HEK293 (cell line): ENCODE data around the gene PNPLA6.

ENCODE experiments used
- FEZF1 ChIP-seq: fragments of 450-650 bp; formaldehyde crosslinking; IDR thresholded peaks from 2 replicates; pipeline ENCODE4 v1.5.1; 2016; ENCODE audit warnings: missing biosample characterization, missing genetic modification characterization
- PRDM2 ChIP-seq: fragments of 450-650 bp; formaldehyde crosslinking; IDR thresholded peaks from 2 replicates; pipeline ENCODE4 v1.5.1; 2016; ENCODE audit warnings: missing biosample characterization, missing genetic modification characterization, borderline replicate concordance
- ZNF596 ChIP-seq: fragments of 450-650 bp; IDR thresholded peaks from 2 replicates; pipeline ENCODE4 v1.5.0; 2018; ENCODE audit warnings: missing biosample characterization, mild to moderate bottlenecking, missing genetic modification characterization, moderate library complexity
- ZNF623 ChIP-seq: fragments of 450-650 bp; formaldehyde crosslinking; IDR thresholded peaks from 2 replicates; pipeline ENCODE4 v1.5.1; 2016; ENCODE audit warnings: missing biosample characterization, missing genetic modification characterization
- ZNF639 ChIP-seq: fragments of 450-650 bp; formaldehyde crosslinking; IDR thresholded peaks from 2 replicates; pipeline ENCODE4 v1.5.1; 2016; ENCODE audit warnings: missing biosample characterization, missing genetic modification characterization
- ZNF785 ChIP-seq: fragments of 450-650 bp; formaldehyde crosslinking; IDR thresholded peaks from 2 replicates; pipeline ENCODE4 v1.5.1; 2016; ENCODE audit warnings: missing biosample characterization, missing genetic modification characterization
- TF ChIP-seq, protein P1 (sequence below): fragments of 450-650 bp; formaldehyde crosslinking; IDR thresholded peaks from 2 replicates; pipeline ENCODE4 v1.5.1; 2016; ENCODE audit warnings: missing biosample characterization, missing genetic modification characterization
- TF ChIP-seq, protein P2 (sequence below): fragments of 450-650 bp; formaldehyde crosslinking; IDR thresholded peaks from 2 replicates; pipeline ENCODE4 v1.5.1; 2016; ENCODE audit warnings: missing biosample characterization, missing genetic modification characterization
- TF ChIP-seq, protein P3 (sequence below): fragments of 450-650 bp; formaldehyde crosslinking; IDR thresholded peaks from 2 replicates; pipeline ENCODE4 v1.5.1; 2016; ENCODE audit warnings: missing biosample characterization, missing genetic modification characterization
- TF ChIP-seq, protein P4 (sequence below): fragments of 450-650 bp; formaldehyde crosslinking; IDR thresholded peaks from 2 replicates; pipeline ENCODE4 v1.5.1; 2016; ENCODE audit warnings: missing biosample characterization, missing genetic modification characterization, borderline replicate concordance

The PNPLA6 gene

GRCh38 chr19:7519361-7520130 lies 16.0 kb upstream of the PNPLA6 start (continued):
- TF ChIP-seq, protein P1, sequence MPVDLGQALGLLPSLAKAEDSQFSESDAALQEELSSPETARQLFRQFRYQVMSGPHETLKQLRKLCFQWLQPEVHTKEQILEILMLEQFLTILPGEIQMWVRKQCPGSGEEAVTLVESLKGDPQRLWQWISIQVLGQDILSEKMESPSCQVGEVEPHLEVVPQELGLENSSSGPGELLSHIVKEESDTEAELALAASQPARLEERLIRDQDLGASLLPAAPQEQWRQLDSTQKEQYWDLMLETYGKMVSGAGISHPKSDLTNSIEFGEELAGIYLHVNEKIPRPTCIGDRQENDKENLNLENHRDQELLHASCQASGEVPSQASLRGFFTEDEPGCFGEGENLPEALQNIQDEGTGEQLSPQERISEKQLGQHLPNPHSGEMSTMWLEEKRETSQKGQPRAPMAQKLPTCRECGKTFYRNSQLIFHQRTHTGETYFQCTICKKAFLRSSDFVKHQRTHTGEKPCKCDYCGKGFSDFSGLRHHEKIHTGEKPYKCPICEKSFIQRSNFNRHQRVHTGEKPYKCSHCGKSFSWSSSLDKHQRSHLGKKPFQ: no peak
- TF ChIP-seq PRDM2 (tag by site-specific recombination): no peak
- no peak for TF ChIP-seq ZNF785 (tag by site-specific recombination)
- TF ChIP-seq, protein P2, sequence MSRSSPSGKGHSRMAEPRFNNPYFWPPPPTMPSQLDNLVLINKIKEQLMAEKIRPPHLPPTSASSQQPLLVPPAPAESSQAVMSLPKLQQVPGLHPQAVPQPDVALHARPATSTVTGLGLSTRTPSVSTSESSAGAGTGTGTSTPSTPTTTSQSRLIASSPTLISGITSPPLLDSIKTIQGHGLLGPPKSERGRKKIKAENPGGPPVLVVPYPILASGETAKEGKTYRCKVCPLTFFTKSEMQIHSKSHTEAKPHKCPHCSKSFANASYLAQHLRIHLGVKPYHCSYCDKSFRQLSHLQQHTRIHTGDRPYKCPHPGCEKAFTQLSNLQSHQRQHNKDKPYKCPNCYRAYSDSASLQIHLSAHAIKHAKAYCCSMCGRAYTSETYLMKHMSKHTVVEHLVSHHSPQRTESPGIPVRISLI (tag by site-specific recombination): no peak
- no peak for TF ChIP-seq ZNF596 (tag by site-specific recombination)
- no peak for TF ChIP-seq ZNF639 (tag by site-specific recombination)
- no peak for TF ChIP-seq ZNF623 (tag by site-specific recombination)
- TF ChIP-seq, protein P3, sequence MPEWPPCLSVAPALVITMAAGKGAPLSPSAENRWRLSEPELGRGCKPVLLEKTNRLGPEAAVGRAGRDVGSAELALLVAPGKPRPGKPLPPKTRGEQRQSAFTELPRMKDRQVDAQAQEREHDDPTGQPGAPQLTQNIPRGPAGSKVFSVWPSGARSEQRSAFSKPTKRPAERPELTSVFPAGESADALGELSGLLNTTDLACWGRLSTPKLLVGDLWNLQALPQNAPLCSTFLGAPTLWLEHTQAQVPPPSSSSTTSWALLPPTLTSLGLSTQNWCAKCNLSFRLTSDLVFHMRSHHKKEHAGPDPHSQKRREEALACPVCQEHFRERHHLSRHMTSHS (tag by site-specific recombination): no peak
- TF ChIP-seq, protein P4, sequence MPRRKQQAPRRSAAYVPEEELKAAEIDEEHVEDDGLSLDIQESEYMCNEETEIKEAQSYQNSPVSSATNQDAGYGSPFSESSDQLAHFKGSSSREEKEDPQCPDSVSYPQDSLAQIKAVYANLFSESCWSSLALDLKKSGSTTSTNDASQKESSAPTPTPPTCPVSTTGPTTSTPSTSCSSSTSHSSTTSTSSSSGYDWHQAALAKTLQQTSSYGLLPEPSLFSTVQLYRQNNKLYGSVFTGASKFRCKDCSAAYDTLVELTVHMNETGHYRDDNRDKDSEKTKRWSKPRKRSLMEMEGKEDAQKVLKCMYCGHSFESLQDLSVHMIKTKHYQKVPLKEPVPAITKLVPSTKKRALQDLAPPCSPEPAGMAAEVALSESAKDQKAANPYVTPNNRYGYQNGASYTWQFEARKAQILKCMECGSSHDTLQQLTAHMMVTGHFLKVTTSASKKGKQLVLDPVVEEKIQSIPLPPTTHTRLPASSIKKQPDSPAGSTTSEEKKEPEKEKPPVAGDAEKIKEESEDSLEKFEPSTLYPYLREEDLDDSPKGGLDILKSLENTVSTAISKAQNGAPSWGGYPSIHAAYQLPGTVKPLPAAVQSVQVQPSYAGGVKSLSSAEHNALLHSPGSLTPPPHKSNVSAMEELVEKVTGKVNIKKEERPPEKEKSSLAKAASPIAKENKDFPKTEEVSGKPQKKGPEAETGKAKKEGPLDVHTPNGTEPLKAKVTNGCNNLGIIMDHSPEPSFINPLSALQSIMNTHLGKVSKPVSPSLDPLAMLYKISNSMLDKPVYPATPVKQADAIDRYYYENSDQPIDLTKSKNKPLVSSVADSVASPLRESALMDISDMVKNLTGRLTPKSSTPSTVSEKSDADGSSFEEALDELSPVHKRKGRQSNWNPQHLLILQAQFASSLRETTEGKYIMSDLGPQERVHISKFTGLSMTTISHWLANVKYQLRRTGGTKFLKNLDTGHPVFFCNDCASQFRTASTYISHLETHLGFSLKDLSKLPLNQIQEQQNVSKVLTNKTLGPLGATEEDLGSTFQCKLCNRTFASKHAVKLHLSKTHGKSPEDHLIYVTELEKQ (tag by site-specific recombination): no peak
- no peak for TF ChIP-seq FEZF1 (tag by site-specific recombination)
